GM18519 (cell line): ENCODE results near the gene R3HDM2.
A peak's percentile ranks its signal among the peaks of the same experiment; 100 is the strongest.

Experiments used
- ATAC-seq: cut with Tn5 transposase; IDR thresholded peaks from one replicate; pipeline ENCODE4 v1.9.1; 2021; ENCODE audit warnings: mild to moderate bottlenecking, moderate library complexity; ENCODE audit not compliant: unreplicated experiment, low FRiP score

Gene R3HDM2

GRCh38 chr12:57467915-57468314, 37.1 kb upstream of the R3HDM2 start:
- no peak for ATAC-seq

GRCh38 chr12:57467212-57467874, 36.5 kb upstream of the R3HDM2 start:
- no peak for ATAC-seq

GRCh38 chr12:57465747-57466505, 35.1 kb upstream of the R3HDM2 start:
- no peak for ATAC-seq

- no peak for ATAC-seq
These were observed 34.3 kb upstream of the R3HDM2 start for GRCh38 chr12:57465030-57465746.

GRCh38 chr12:57464569-57464968, 33.7 kb upstream of the R3HDM2 start:
- ATAC-seq = no peak

GRCh38 chr12:57462912-57463253, 32.0 kb upstream of the R3HDM2 start:
- ATAC-seq = no peak

- ATAC-seq = peak; percentile 53
These were observed 31.5 kb upstream of the R3HDM2 start for GRCh38 chr12:57462251-57462911.

- ATAC-seq = no peak
These were observed 31.0 kb upstream of the R3HDM2 start for GRCh38 chr12:57461917-57462250.

GRCh38 chr12:57461276-57461916, 30.6 kb upstream of the R3HDM2 start:
- ATAC-seq = no peak

- no peak for ATAC-seq
These were observed 30.0 kb upstream of the R3HDM2 start for GRCh38 chr12:57460841-57461275.

GRCh38 chr12:57460468-57460784, 29.6 kb upstream of the R3HDM2 start:
- ATAC-seq = no peak

- no peak for ATAC-seq
These were observed 29.1 kb upstream of the R3HDM2 start, which contains the start of gene GLI1 for GRCh38 chr12:57459750-57460467. TSS of gene GLI1 (plus strand) at chr12:57459785. CDS start at chr12:57463692, 3,907 bp downstream.

GRCh38 chr12:57459055-57459749, 28.4 kb upstream of the R3HDM2 start:
- peak; percentile 53 for ATAC-seq

GRCh38 chr12:57458665-57459054, 27.8 kb upstream of the R3HDM2 start:
- no peak for ATAC-seq

GRCh38 chr12:57456737-57457490, 26.1 kb upstream of the R3HDM2 start:
- ATAC-seq = no peak

- no peak for ATAC-seq
These were observed 25.4 kb upstream of the R3HDM2 start for GRCh38 chr12:57456145-57456700.

GRCh38 chr12:57455374-57456144, 24.7 kb upstream of the R3HDM2 start:
- ATAC-seq = no peak
